HG03469 (cell line): Measurements from ENCODE around the gene UGT8.
A peak's percentile ranks its signal among the peaks of the same experiment; 100 is the strongest.
"Not testable (repeated sequence)": the region's sequence is repeated elsewhere in the genome, so short reads cannot be mapped to it uniquely, and the experiment has no call there.

Experiments used
- ATAC-seq: cut with Tn5 transposase; IDR thresholded peaks from one replicate; pipeline ENCODE4 v1.9.1; 2021; ENCODE audit warnings: mild to moderate bottlenecking, moderate library complexity, moderate number of reproducible peaks; ENCODE audit not compliant: unreplicated experiment

UGT8 gene

GRCh38 chr4:114598191-114599121 is at the start of gene UGT8:
UGT8 (plus strand) TSS chr4:114598807; CDS start chr4:114622881, 24,074 bp downstream.
- peak; percentile 27 for ATAC-seq

GRCh38 chr4:114549638-114550037 is 49.0 kb upstream of the UGT8 start:
- no peak for ATAC-seq

- no peak for ATAC-seq
Observed at GRCh38 chr4:114558446-114559020, 40.1 kb upstream of the UGT8 start.

GRCh38 chr4:114561590-114561989 is 37.0 kb upstream of the UGT8 start:
- ATAC-seq = no peak

GRCh38 chr4:114562176-114562904 is 36.3 kb upstream of the UGT8 start:
- ATAC-seq = no peak

GRCh38 chr4:114563536-114564315 is 34.9 kb upstream of the UGT8 start:
- ATAC-seq = no peak

GRCh38 chr4:114577386-114577785 is 21.2 kb upstream of the UGT8 start:
- no peak for ATAC-seq

GRCh38 chr4:114582621-114583020 is 16.0 kb upstream of the UGT8 start:
- no peak for ATAC-seq

GRCh38 chr4:114588305-114588704 is 10.3 kb upstream of the UGT8 start:
- no peak for ATAC-seq

- ATAC-seq = not testable (repeated sequence)
Observed at GRCh38 chr4:114590360-114590759, 8.2 kb upstream of the UGT8 start.

- ATAC-seq = no peak
Observed at GRCh38 chr4:114593526-114593925, 5.1 kb upstream of the UGT8 start.

GRCh38 chr4:114595207-114595606 is 3.4 kb upstream of the UGT8 start:
- ATAC-seq = no peak

- no peak for ATAC-seq
Observed at GRCh38 chr4:114595921-114596320, 2.7 kb upstream of the UGT8 start.

- no peak for ATAC-seq
Observed at GRCh38 chr4:114597410-114598115, 1.0 kb upstream of the UGT8 start.

GRCh38 chr4:114599231-114599902 is 760 bp downstream of the UGT8 start:
- ATAC-seq = no peak

- no peak for ATAC-seq
Observed at GRCh38 chr4:114599903-114600552, 1.4 kb downstream of the UGT8 start.

- ATAC-seq = no peak
Observed at GRCh38 chr4:114600672-114601071, 2.1 kb downstream of the UGT8 start.

GRCh38 chr4:114601304-114602052 is 2.9 kb downstream of the UGT8 start:
- peak; percentile 31 for ATAC-seq
